HepG2 (cell line): ENCODE data around the gene PLEKHG5. TPM values are rescaled to one million over a fixed set of nuclear protein-coding genes. Genes with fewer than 3 reads are reported as not detected.

Source experiments
- ATAC-seq: fragments of 200-7000 bp; cut with Tn5 transposase; 3 replicates; pipeline ENCODE4 v1.9.1; 2020; ENCODE audit warnings: mild to moderate bottlenecking, moderate library complexity
- BruUV-seq: library from RNA; stranded (reverse); fragments of 400-500 nt; replicated peaks from 2 replicates; lab custom pipeline; 2021; lab: Mats Ljungman, UMichigan
- CTCF ChIA-PET: fragments of 300-600 bp; formaldehyde crosslinking; extraction: SDS; loops from one replicate; lab custom pipeline; 2021; ENCODE audit warnings: low total read pairs, inconsistent platforms, low intra/inter-chr PET ratio; lab: Yijun Ruan, JAX
- POLR2A ChIA-PET: fragments of 350-600 bp; sonication (Branson Sonifier 250); formaldehyde crosslinking; loops from one replicate; lab custom pipeline; 2020; ENCODE audit warnings: antibody characterized with exemption, inconsistent platforms; lab: Yijun Ruan, JAX
- DNase-seq: peaks from one replicate; pipeline ENCODE4 v3.0.0-alpha.2; 2015; ENCODE audit warnings: low spot score
- FAIRE-seq: peaks from 3 replicates; lab custom pipeline; 2011; peaks lifted over from hg19 to GRCh38; lab: Jason Lieb, UNC
- H2AFZ ChIP-seq: one replicate; pipeline ENCODE4 v1.6.1; 2011; ENCODE audit warnings: low read length, inconsistent platforms
- H3K27ac ChIP-seq: fragments of 300-600 bp; 3 replicates; pipeline ENCODE4 v1.8.0; 2011; ENCODE audit warnings: mixed run types, mild to moderate bottlenecking, mixed read lengths, low read length, inconsistent platforms; ENCODE audit not compliant: insufficient read depth; ENCODE audit errors: extremely low read length
- H3K27me3 ChIP-seq, 2 experiments: fragments of 200-600 bp in 1 of 2; 2 replicates in 1 of 2; 3 replicates in 1 of 2; pipeline versions ENCODE4 v1.6.0 to v1.8.0; 2011; ENCODE audit warnings: low read length in 2 of 2, mild to moderate bottlenecking in 2 of 2, moderate library complexity in 2 of 2, inconsistent platforms in 1 of 2; ENCODE audit not compliant: insufficient read depth in 2 of 2, control insufficient read depth in 1 of 2
- H3K36me3 ChIP-seq, 2 experiments: fragments of 200-600 bp in 1 of 2; replicated peaks in 1 of 2; 2 replicates in 1 of 2; 3 replicates in 1 of 2; pipeline versions ENCODE4 v1.5.1 to v1.8.0; 2011; ENCODE audit warnings: low read length in 2 of 2, inconsistent platforms in 1 of 2; ENCODE audit not compliant: insufficient read depth in 2 of 2, control insufficient read depth in 1 of 2
- H3K4me1 ChIP-seq: 2 replicates; pipeline ENCODE4 v1.5.1; 2012; ENCODE audit warnings: low read length, inconsistent platforms; ENCODE audit not compliant: insufficient read depth
- H3K4me2 ChIP-seq: 2 replicates; pipeline ENCODE4 v1.6.0; 2011; ENCODE audit warnings: low read depth, low read length, inconsistent platforms
- H3K4me3 ChIP-seq, 3 experiments: fragments of 200-600 bp in 1 of 3; sonication (generic), shearing (Covaris generic) in 1 of 3; replicated peaks in 1 of 3; 2 replicates each; pipeline ENCODE4 v1.5.1; 2011 to 2016; ENCODE audit warnings: low read length in 3 of 3, inconsistent platforms in 2 of 3, low read depth in 2 of 3, mild to moderate bottlenecking in 2 of 3, control low read depth in 1 of 3, mixed read lengths in 1 of 3; ENCODE audit not compliant: insufficient read depth in 1 of 3
- H3K79me2 ChIP-seq: one replicate; pipeline ENCODE4 v1.6.1; 2011; ENCODE audit warnings: low read length, inconsistent platforms; ENCODE audit not compliant: insufficient read depth
- H3K9ac ChIP-seq: 2 replicates; pipeline ENCODE4 v1.6.0; 2011; ENCODE audit warnings: mild to moderate bottlenecking, low read depth, low read length, inconsistent platforms; ENCODE audit not compliant: insufficient read depth
- H3K9me3 ChIP-seq: 2 replicates; pipeline ENCODE4 v1.5.1; 2012; ENCODE audit warnings: mild to moderate bottlenecking, low read length
- H4K20me1 ChIP-seq: 2 replicates; pipeline ENCODE4 v1.6.0; 2011; ENCODE audit warnings: inconsistent platforms, mild to moderate bottlenecking, low read length, moderate library complexity; ENCODE audit not compliant: insufficient read depth
- MTERF4 ChIP-seq: sonication (generic); formaldehyde crosslinking; IDR thresholded peaks from 2 replicates; pipeline ENCODE4 v1.8.0; 2023; ENCODE audit warnings: mild to moderate bottlenecking, missing genetic modification reagents
- PATZ1 ChIP-seq: sonication (generic); formaldehyde crosslinking; IDR thresholded peaks from 2 replicates; pipeline ENCODE4 v1.4.0; 2020; ENCODE audit warnings: missing genetic modification reagents
- ZBTB38 ChIP-seq: sonication (generic); formaldehyde crosslinking; IDR thresholded peaks from 2 replicates; pipeline ENCODE4 v1.5.1; 2020; ENCODE audit warnings: mild to moderate bottlenecking, missing genetic modification reagents
- ZNF740 ChIP-seq: sonication (generic); formaldehyde crosslinking; IDR thresholded peaks from 2 replicates; pipeline ENCODE4 v1.4.0; 2020; ENCODE audit warnings: missing genetic modification reagents
- WGBS: methylation state at CpG from one replicate; pipeline ENCODE4 v1.1.6; 2017; ENCODE audit warnings: low lambda C conversion rate; 5-methylcytosine and 5-hydroxymethylcytosine counted together
- in situ Hi-C: cut with HindIII; loops from 2 replicates; pipeline ENCODE4 v1.10.0; 2017; ENCODE audit warnings: low pct_unique_long_range_greater_than_20kb; ENCODE audit not compliant: extremely low pct_ligation_motif_present
- intact Hi-C: fragments of 100-400 bp; cut with micrococcal nuclease; formaldehyde crosslinking; loops from one replicate; pipeline ENCODE4 v1.10.0; 2022; ENCODE audit not compliant: unreplicated experiment
- polyA plus RNA-seq, 8 experiments: library from polyadenylated mRNA; depleted of rRNA in 3 of 8; stranded (reverse) in 7 of 8; unstranded in 1 of 8; fragments of >200 nt; fragmentation: Illumina TruSeq in 4 of 8; extraction: Trizol in 4 of 8; gene quantifications; 2 replicates each; pipeline versions ENCODE4 v1.2.1 to v1.2.3, GENCODE V29; 2011 to 2016; ENCODE audit warnings: low read depth in 4 of 8, missing spikeins in 1 of 8, mixed read lengths in 1 of 8; ENCODE audit not compliant: insufficient read depth in 1 of 8
- total RNA-seq, 5 experiments: library from RNA; depleted of rRNA; stranded (reverse); fragments of >200 nt; fragmentation: Illumina TruSeq; extraction: Trizol; gene quantifications; 2 replicates each; pipeline ENCODE4 v1.2.3, GENCODE V29; 2016; ENCODE audit warnings: low read depth in 1 of 5

PLEKHG5 gene
- total and polyA plus RNA-seq, 2 of the 13 experiments (the other 11 are each of a cell fraction or from before 2014, with no cell fraction given): 1.9 to 3.5 TPM

GRCh38 chr1:6505367-6506209 is 14.1 kb upstream of the PLEKHG5 start (continued):
- TF ChIP-seq ZNF740 (CRISPR knock-in tag) (no peak), PATZ1 (CRISPR knock-in tag) (0 out of 2 replicates have a peak, but pooled peaks have one; percentile 2)

GRCh38 chr1:6504887-6505286 is 13.4 kb upstream of the PLEKHG5 start:
- Histone ChIP-seq H4K20me1 (no peaks in the 10 kb centered on the region), H3K27me3 (peaks cover 36 to 83% of the 10 kb centered on the region in 2 experiments; a peak in 4 of 5 replicates), H2AFZ (no peak overlapping the region), H3K9me3 (no peaks in the 10 kb centered on the region), H3K9ac (no peak overlapping the region), H3K27ac (no peak overlapping the region), H3K4me2 (no peak overlapping the region), H3K4me3 (no peak overlapping the region), H3K4me1 (peaks cover 59% of the 10 kb centered on the region), H3K36me3 (no peaks in the 10 kb centered on the region), H3K79me2 (no peaks in the 10 kb centered on the region)
- FAIRE-seq (no peak), ATAC-seq (no peak)
- POLR2A ChIA-PET: no interaction called here
- CTCF ChIA-PET: no interaction called here
- WGBS: 76% methylated on average over 4 of the region's 15 CpGs
- in situ Hi-C loops: no loop called here
- intact Hi-C loops: no loop called here
- peak; percentile 3; the same call in 1 of the 2 replicates for TF ChIP-seq ZBTB38 (CRISPR knock-in tag)
- TF ChIP-seq MTERF4 (CRISPR knock-in tag): no peak
- TF ChIP-seq, all 625 proteins: peak for 1
- BruUV-seq: no TSS peak
- no peak for DNase-seq
